ENCODE results near the gene PHF2. TPM values are rescaled to one million over a fixed set of nuclear protein-coding genes. Genes with fewer than 3 reads are reported as not detected.
A peak's percentile ranks its signal among the peaks of the same experiment; 100 is the strongest.

Gene PHF2
- total RNA-seq, 1 donor from 2014 or later, result 27.7 TPM

DNA sequence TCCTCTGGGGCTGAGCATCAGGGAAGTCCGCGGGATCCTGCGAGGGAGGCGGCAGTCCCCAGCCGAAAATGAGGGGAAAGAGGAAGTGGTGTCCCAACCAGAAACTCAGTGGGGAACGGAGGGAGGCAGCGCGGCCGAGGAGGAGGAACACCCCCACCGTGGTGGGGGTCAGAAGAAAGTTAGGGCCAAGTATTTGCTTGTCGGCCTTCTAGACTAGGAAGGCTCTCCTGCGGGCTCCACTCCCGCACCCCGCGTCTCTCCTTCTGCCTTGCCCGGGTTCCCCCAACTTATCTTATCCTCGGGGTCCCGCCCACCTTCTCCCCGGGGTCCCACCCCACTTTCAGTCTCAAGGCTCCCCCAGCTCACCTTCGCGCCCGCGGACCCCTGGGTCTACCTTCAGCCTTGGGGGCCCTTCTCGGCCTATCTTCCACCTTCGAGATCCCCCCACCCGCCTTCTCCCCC, 557 bp upstream of the PHF2 start:
- Histone ChIP-seq H3K9me3 (no peaks in the 10 kb centered on the region), H3K4me3 (peak overlapping the region; percentile 72 to 86), H3K36me3 (no peaks in the 10 kb centered on the region), H3K27ac (peak overlapping the region; percentile 91), H3K4me1 (peaks cover 48% of the 10 kb centered on the region), H3K27me3 (no peaks in the 10 kb centered on the region)
- TF ChIP-seq, protein P1, sequence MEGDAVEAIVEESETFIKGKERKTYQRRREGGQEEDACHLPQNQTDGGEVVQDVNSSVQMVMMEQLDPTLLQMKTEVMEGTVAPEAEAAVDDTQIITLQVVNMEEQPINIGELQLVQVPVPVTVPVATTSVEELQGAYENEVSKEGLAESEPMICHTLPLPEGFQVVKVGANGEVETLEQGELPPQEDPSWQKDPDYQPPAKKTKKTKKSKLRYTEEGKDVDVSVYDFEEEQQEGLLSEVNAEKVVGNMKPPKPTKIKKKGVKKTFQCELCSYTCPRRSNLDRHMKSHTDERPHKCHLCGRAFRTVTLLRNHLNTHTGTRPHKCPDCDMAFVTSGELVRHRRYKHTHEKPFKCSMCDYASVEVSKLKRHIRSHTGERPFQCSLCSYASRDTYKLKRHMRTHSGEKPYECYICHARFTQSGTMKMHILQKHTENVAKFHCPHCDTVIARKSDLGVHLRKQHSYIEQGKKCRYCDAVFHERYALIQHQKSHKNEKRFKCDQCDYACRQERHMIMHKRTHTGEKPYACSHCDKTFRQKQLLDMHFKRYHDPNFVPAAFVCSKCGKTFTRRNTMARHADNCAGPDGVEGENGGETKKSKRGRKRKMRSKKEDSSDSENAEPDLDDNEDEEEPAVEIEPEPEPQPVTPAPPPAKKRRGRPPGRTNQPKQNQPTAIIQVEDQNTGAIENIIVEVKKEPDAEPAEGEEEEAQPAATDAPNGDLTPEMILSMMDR (IDR thresholded peaks at IDR 0.05), result no peak
- peak in 1 of 2 donors; percentile 65 for TF ChIP-seq POLR2AphosphoS5 (IDR thresholded peaks at IDR 0.05; ENCODE audit: insufficient read depth in 1 of 2, low read depth in 1 of 2)
- peak in 1 of 2 donors; percentile 23 for TF ChIP-seq POLR2A (IDR thresholded peaks at IDR 0.05)
- DNase-seq (ENCODE audit: extremely low spot score in 2 of 2), result peak in 1 of 2 donors; percentile 86
- intact Hi-C loops (cut with DNase I), result loop anchor here (5.0 kb wide), 1 partner anchor 124 kb away; the partner anchor contains the start of genes FAM120A and FAM120AOS

DNA sequence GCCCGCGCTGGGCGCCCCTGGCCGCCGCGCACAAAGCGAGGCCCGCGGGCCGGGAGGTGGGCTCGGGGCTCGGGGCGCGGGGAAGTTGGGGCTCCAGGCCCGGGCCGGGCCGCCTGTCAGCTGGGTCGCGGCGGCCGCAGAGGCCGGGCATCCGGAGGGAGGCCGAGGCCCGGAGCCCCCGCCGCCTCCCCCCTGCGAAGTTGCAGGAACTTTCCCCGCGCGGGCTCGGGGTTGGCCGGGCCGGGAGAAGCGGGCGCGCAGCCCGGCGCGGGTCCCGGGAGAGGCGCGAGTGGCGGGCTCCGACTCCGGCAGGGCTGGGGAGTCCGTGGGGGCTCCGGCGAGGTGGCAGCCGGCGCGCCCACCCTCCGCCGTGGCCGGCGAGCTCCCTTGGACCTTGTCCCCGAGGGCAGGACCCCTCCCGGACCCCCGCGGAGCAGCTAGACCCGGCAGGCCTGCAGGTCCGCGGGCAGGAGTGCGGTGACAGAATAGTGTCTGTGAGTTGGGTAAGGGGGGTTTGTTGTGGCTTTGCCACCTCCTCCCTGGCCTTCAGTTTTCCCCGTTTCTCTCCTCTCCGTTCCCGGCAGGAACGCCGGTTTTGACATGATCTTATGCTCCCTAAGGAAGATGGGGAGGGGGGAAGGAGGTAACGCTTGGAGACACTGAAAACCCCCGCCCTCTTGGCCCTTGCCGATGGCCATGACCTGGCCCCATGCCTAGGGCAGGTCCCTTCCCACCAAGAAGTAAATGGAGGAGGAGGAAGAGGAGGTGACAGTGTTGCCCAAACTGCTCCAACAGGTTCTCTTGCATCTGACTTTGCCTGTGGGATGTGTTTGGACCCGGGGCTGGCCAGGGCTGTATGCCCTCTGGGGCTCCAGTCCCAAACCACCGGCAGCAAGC, 942 bp downstream of the PHF2 start:
- no peaks in the 10 kb centered on the region for H3K27me3 ChIP-seq
- H3K4me3 ChIP-seq, result peak overlapping the region; percentile 72 to 86
- DNase-seq (ENCODE audit: extremely low spot score in 2 of 2), result peak in 1 of 2 donors; percentile 88
- H3K9me3 ChIP-seq, result no peaks in the 10 kb centered on the region
- peaks cover 61% of the 10 kb centered on the region for H3K4me1 ChIP-seq
- TF ChIP-seq POLR2AphosphoS5 (IDR thresholded peaks at IDR 0.05; ENCODE audit: insufficient read depth in 1 of 2, low read depth in 1 of 2) (peak in 1 of 2 donors; percentile 21), POLR2A (IDR thresholded peaks at IDR 0.05) (peak in 1 of 2 donors; percentile 2)
- TF ChIP-seq, protein P1 (IDR thresholded peaks at IDR 0.05), result no peak
- H3K27ac ChIP-seq, result peak overlapping the region; percentile 91
- no peaks in the 10 kb centered on the region for H3K36me3 ChIP-seq
- intact Hi-C loops (cut with DNase I), result loop anchor here (5.0 kb wide), 1 partner anchor 125 kb away; the partner anchor contains the start of genes FAM120A and FAM120AOS

DNA sequence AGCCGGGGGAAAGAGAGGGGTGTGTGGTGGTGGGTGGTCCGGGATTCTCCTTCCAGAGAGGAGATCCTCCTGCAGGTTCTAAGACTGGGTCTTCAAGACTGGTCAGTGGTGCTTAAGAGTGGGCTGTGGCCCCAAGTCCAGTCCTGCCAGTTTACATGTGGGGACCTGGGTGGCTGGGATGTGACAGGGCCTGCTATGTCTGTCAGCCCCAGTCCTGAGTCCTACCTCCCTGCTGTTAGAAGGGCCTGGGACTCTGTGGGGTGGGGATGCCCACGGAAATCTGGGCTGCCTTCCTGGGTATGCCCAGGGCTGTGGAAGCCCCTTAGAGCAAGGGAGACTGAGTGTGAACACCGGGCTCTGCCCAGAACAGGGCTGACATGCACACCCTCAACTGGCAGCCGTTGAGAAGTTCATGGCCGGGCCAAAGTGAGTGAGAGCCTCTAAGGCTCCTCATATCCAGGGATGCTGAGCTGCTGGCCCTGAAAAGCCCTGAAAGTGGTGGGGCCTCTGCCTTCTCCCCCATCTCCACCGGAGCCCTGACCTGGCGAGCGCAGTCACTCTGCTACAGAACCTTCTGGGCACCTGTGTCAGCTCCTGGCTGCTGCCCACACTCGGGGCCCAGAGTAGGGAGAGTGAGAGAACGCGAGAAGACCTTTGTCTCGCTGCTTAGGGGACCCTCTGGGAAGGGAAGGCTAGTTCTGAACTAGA, 1.7 kb downstream of the PHF2 start:
- intact Hi-C loops (cut with DNase I), result loop anchor here (5.0 kb wide), 1 partner anchor 126 kb away; the partner anchor contains the start of genes FAM120A and FAM120AOS
- Histone ChIP-seq H3K36me3 (no peaks in the 10 kb centered on the region), H3K4me3 (peak overlapping the region; percentile 72 to 86), H3K27ac (peak overlapping the region; percentile 91), H3K9me3 (no peaks in the 10 kb centered on the region), H3K4me1 (peaks cover 65% of the 10 kb centered on the region), H3K27me3 (no peaks in the 10 kb centered on the region)
- peak in 1 of 2 donors; percentile 5 for TF ChIP-seq POLR2AphosphoS5 (IDR thresholded peaks at IDR 0.05; ENCODE audit: insufficient read depth in 1 of 2, low read depth in 1 of 2)
- TF ChIP-seq, protein P1 (IDR thresholded peaks at IDR 0.05), result no peak
- DNase-seq (ENCODE audit: extremely low spot score in 2 of 2), result peak in 1 of 2 donors; percentile 79

DNA sequence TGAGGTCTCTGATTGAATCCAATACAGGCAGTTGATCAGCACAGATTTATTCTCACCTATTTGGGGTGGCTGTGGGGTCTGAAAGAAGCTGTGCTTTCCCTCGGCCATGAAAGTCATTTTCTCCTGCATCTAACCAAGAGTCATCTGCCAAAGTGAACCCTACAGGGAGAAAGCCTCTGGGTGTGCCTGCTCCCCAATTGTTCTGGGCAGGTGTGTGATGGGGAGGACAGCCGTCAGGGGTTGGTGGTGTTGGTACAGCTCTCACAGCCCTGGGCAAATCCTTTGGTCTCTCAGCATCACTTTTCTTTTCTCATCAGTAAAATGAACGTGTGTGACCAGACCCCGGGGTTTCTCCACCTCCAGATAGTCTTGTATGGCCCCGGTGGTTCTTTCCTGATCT, 2.5 kb downstream of the PHF2 start:
- intact Hi-C loops (cut with DNase I), result loop anchor here (5.0 kb wide), 1 partner anchor 127 kb away; the partner anchor contains the start of genes FAM120A and FAM120AOS
- TF ChIP-seq POLR2A (IDR thresholded peaks at IDR 0.05) (no peak), POLR2AphosphoS5 (IDR thresholded peaks at IDR 0.05; ENCODE audit: insufficient read depth in 1 of 2, low read depth in 1 of 2) (no peak)
- TF ChIP-seq, protein P1 (IDR thresholded peaks at IDR 0.05), result no peak
- peak overlapping the region in 1 of 2 donors; percentile 72 for H3K4me3 ChIP-seq
- H3K27me3 ChIP-seq, result no peaks in the 10 kb centered on the region
- peaks cover 65% of the 10 kb centered on the region for H3K4me1 ChIP-seq
- H3K36me3 ChIP-seq, result no peaks in the 10 kb centered on the region
- DNase-seq (ENCODE audit: extremely low spot score in 2 of 2), result peak in 1 of 2 donors; percentile 69
- H3K9me3 ChIP-seq, result no peaks in the 10 kb centered on the region
- peak overlapping the region; percentile 91 for H3K27ac ChIP-seq

Measured in vagina (tissue), 2 donors.